HG02798 (cell line): ENCODE measurements around the gene SP110.
A peak's percentile ranks its signal among the peaks of the same experiment; 100 is the strongest.

Source experiments
- ATAC-seq: cut with Tn5 transposase; IDR thresholded peaks from one replicate; pipeline ENCODE4 v1.9.1; 2021; ENCODE audit warnings: mild to moderate bottlenecking; ENCODE audit not compliant: unreplicated experiment, poor library complexity

SP110 gene

GRCh38 chr2:230176996-230177395 is 42.8 kb downstream of the SP110 start:
- ATAC-seq: no peak

- no peak for ATAC-seq
Measured at GRCh38 chr2:230174466-230174865, 45.3 kb downstream of the SP110 start.

- ATAC-seq: no peak
Measured at GRCh38 chr2:230172852-230173251, 46.9 kb downstream of the SP110 start.

GRCh38 chr2:230172156-230172555 is 47.6 kb downstream of the SP110 start:
- ATAC-seq: no peak

- no peak for ATAC-seq
Measured at GRCh38 chr2:230170532-230170931, 49.3 kb downstream of the SP110 start.

GRCh38 chr2:230166557-230167170 is 53.1 kb downstream of the SP110 start:
- ATAC-seq: no peak

GRCh38 chr2:230164139-230164538 is 55.6 kb downstream of the SP110 start:
- no peak for ATAC-seq

- no peak for ATAC-seq
Measured at GRCh38 chr2:230162981-230163380, 56.8 kb downstream of the SP110 start.

DNA sequence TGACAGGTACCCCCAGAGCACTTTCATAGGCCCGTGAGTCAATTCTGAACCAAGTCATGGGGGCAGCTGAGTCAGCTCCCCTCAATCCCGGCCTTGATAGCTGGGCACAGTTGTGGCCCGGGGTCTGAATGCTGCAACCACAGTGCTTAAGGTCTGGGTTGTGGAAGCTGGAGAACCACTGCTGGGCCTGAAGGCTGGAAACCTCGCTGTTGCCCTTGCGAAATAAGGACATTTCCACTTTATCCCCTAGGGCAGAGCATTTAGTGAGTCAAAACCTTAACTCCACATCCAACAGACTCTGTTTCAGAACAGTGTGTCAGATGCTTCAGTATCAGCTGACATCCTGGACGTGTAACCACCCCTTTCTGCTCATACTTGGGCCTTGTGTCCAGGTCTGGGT is 58.6 kb downstream of the SP110 start:
- no peak for ATAC-seq

- ATAC-seq: no peak
Measured at GRCh38 chr2:230160112-230160660, 59.6 kb downstream of the SP110 start.

- no peak for ATAC-seq
Measured at GRCh38 chr2:230158468-230158867, 61.3 kb downstream of the SP110 start.

GRCh38 chr2:230156782-230157699 is 62.7 kb downstream of the SP110 start:
- no peak for ATAC-seq

GRCh38 chr2:230155359-230155758 is 64.4 kb downstream of the SP110 start:
- ATAC-seq: no peak

DNA sequence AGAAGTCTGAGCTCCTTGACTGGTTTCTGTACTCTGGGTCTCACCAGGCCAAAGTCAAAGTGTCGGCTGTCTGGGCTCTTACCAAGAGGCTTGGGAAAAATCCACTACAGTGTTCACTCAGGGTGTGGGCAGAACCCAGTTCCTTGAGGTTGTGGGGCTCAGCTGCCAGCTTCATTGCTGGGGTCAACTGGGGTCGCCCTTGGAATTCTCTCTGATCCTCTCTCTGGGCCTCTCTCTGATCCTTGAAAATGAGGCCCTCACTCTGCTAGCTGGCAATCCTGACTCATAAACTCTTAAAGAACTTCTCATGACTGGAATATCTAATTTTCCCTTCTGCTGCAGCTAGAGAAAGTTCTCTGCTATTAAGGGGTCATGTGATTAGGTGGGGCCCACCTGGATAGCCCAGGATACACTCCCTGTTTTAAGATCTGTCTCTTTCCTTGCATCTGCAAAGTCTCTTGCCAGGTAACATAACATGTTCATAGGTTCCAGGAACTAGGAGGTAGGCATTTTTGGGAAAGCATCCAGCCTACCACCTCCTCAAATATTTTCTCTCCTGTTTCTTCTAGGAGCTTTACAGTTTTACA is 66.3 kb downstream of the SP110 start:
- ATAC-seq: no peak

DNA sequence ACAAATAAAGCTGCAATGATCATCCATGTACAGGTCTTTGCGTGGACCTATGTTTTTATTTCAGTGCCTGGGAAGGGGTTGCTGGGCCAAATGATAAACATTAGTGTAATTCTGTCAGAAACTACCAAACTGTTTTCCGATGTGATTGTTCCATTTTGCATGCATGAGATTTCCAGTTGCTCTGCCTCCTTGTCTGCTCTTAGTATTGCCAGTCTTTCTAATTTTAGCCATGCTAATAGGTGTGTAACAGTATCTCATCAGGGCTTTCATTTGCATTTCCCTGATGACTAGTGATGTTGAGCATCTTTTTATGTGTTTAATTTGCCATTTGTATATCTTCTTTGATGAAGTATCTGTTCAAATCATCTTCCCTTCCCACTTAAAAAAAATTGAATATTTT is 67.5 kb downstream of the SP110 start:
- ATAC-seq: no peak

GRCh38 chr2:230144355-230144754 is 75.4 kb downstream of the SP110 start:
- no peak for ATAC-seq

- no peak for ATAC-seq
Measured at GRCh38 chr2:230140667-230141066, 79.1 kb downstream of the SP110 start.

DNA sequence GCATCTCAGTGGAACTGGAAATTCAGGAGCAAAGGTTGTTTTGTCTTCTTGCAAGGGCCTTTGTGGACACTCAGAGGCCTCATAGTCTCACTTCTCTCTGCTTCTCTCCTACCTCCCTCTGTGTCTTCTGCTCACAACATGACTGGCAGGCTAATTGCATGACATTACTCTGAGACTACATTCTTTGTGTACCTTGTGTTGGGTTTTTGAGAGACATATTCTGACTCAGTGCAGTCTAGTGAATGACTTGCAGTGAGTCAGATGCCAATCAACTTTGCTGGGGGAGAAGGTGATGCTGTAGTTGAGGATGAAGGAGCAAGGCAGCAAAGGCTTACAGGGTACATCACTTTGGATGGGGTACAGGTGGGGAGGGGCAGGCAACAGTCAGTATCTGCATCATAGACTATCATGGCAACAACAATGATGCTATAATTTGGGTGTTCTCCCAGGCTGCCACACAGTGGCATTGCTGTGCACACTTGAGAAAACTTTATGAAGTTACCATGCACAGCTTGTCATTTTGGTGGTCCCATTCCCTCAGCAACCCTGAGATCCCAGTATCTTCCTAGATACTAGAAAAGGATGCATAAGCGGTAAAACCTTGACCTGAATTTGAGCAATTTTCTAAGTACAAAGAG is 81.8 kb downstream of the SP110 start:
- no peak for ATAC-seq

GRCh38 chr2:230135130-230135525 is 84.7 kb downstream of the SP110 start:
- peak; percentile 16 for ATAC-seq

GRCh38 chr2:230134496-230135129 is 85.2 kb downstream of the SP110 start:
- ATAC-seq: peak; percentile 51
